HUES48 (cell line): ENCODE measurements around the gene DNASE1.
"Not testable (repeated sequence)": the region's sequence is repeated elsewhere in the genome, so short reads cannot be mapped to it uniquely, and the experiment has no call there.

Experiments used
- H3K27ac ChIP-seq: one replicate; pipeline ENCODE4 v1.7.0; 2013; ENCODE audit warnings: low read depth, low read length, inconsistent platforms
- H3K27me3 ChIP-seq: 2 replicates; pipeline ENCODE4 v1.6.1; 2013; ENCODE audit warnings: mild to moderate bottlenecking, low read length; ENCODE audit not compliant: control insufficient read depth, insufficient read depth
- H3K36me3 ChIP-seq: 2 replicates; pipeline ENCODE4 v1.6.1; 2013; ENCODE audit warnings: low read length; ENCODE audit not compliant: control insufficient read depth, insufficient read depth
- H3K4me1 ChIP-seq: 2 replicates; pipeline ENCODE4 v1.6.1; 2013; ENCODE audit warnings: mild to moderate bottlenecking, low read length; ENCODE audit not compliant: control insufficient read depth, insufficient read depth
- H3K4me3 ChIP-seq: 2 replicates; pipeline ENCODE4 v1.5.1; 2013; ENCODE audit warnings: mild to moderate bottlenecking, low read depth, low read length
- H3K9ac ChIP-seq: 2 replicates; pipeline ENCODE4 v1.6.1; 2013; ENCODE audit warnings: mild to moderate bottlenecking, low read depth, low read length, moderate library complexity
- H3K9me3 ChIP-seq: 2 replicates; pipeline ENCODE4 v1.6.1; 2013; ENCODE audit warnings: low read length; ENCODE audit not compliant: control insufficient read depth, insufficient read depth

Gene DNASE1

DNA sequence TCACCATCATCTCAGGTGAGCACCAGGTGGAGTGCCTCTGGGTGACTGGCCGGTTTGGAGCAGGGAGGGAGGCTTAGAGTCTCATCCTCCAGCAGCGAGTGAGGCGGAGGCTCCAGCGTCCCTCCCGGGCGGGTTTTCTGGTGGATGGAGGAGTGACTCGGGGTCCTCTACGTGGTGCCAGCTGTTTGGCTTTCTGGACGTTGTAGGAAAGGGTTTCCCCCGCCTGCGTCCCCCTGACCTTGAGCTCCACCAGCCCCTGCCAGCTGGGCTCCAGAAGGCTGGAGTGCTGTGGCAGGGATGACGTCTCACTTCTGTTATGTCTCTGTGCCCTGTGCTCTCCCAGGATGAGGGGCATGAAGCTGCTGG, 522 bp downstream of the DNASE1 start:
- no peak overlapping the region for H3K4me3 ChIP-seq
- no peak overlapping the region for H3K9ac ChIP-seq
- peaks cover 10% of the 10 kb centered on the region for H3K4me1 ChIP-seq
- peak overlapping the region; percentile 53 for H3K27ac ChIP-seq
- no peaks in the 10 kb centered on the region for H3K9me3 ChIP-seq
- H3K27me3 ChIP-seq, result no peaks in the 10 kb centered on the region
- peaks cover 73% of the 10 kb centered on the region for H3K36me3 ChIP-seq

DNA sequence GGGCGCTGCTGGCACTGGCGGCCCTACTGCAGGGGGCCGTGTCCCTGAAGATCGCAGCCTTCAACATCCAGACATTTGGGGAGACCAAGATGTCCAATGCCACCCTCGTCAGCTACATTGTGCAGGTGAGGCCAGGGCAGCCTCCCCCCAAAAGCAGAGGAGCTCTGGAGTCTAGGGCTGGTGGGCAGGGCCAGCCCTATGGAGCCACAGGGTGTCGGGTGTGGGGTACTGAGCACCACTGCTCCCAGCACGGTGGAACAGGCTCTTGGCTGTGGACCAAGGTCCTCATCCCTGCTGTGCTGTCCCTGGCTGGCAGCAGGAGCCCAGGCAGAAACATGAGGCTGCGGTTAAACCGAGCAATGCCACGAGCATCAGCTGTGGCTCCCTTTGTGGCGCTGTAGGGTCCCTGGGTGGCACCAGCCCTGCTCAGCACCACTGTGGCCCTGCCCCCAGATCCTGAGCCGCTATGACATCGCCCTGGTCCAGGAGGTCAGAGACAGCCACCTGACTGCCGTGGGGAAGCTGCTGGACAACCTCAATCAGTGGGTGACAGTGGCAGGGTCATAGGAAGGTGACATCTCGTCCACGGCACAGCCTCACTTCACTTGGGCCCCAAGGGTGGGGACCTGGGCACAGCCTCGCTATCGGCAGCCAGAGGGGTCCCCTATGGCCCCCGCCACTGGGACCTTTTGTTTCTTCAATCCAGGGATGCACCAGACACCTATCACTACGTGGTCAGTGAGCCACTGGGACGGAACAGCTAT, 1.1 kb downstream of the DNASE1 start:
- Histone ChIP-seq H3K4me1 (peaks cover 10% of the 10 kb centered on the region), H3K9ac (no peak overlapping the region), H3K27ac (no peak overlapping the region), H3K4me3 (no peak overlapping the region), H3K9me3 (no peaks in the 10 kb centered on the region), H3K36me3 (peaks cover 76% of the 10 kb centered on the region), H3K27me3 (no peaks in the 10 kb centered on the region)

DNA sequence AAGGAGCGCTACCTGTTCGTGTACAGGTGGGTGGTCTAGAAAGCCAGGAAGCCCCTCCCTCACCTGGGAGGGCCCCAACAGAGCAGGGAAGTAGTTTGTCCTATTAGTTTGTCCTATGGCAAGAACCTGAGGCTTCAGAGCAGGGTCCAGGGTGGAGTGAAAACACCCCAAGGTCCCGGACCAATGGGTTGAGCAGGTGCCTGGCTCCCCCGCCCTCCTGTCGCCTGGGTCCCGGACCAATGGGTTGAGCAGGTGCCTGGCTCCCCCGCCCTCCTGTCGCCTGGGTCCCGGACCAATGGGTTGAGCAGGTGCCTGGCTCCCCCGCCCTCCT, 1.6 kb downstream of the DNASE1 start:
- not testable (repeated sequence) for H3K27ac ChIP-seq, H3K27me3 ChIP-seq, H3K4me3 ChIP-seq, H3K9ac ChIP-seq, H3K9me3 ChIP-seq, H3K4me1 ChIP-seq
- peaks cover 81% of the 10 kb centered on the region for H3K36me3 ChIP-seq

DNA sequence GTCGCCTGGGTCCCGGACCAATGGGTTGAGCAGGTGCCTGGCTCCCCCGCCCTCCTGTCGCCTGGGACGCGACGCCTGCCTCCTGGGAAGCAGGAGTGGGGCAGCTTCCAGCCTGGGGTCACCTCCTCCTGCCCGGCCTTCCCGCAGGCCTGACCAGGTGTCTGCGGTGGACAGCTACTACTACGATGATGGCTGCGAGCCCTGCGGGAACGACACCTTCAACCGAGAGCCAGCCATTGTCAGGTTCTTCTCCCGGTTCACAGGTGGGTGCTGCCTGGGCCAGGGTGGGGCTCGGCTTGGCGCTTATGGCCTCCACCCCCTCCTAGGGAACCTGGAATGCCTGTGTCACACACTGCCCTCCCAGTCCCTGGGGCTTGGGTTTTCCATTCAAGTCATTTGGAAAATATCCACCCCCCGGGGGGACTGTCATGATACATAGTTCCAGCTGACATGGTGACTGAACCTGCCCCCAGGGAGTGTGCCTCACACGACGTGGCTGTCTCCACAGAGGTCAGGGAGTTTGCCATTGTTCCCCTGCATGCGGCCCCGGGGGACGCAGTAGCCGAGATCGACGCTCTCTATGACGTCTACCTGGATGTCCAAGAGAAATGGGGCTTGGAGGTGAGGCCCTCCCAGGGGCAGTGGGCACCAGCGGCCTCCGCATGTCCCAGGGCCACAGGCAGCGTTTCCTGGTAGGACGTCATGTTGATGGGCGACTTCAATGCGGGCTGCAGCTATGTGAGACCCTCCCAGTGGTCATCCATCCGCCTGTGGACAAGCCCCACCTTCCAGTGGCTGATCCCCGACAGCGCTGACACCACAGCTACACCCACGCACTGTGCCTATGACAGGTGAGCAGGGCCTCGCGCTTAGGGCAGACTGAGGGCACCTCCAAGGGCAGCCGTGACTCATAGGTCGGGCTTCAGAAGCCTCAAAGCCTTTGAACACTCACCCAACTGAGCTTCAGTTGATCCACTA, 2.3 kb downstream of the DNASE1 start:
- no peak overlapping the region for H3K27ac ChIP-seq
- H3K4me1 ChIP-seq, result peaks cover 10% of the 10 kb centered on the region
- no peaks in the 10 kb centered on the region for H3K9me3 ChIP-seq
- no peaks in the 10 kb centered on the region for H3K27me3 ChIP-seq
- no peak overlapping the region for H3K9ac ChIP-seq
- no peak overlapping the region for H3K4me3 ChIP-seq
- H3K36me3 ChIP-seq, result peaks cover 81% of the 10 kb centered on the region

DNA sequence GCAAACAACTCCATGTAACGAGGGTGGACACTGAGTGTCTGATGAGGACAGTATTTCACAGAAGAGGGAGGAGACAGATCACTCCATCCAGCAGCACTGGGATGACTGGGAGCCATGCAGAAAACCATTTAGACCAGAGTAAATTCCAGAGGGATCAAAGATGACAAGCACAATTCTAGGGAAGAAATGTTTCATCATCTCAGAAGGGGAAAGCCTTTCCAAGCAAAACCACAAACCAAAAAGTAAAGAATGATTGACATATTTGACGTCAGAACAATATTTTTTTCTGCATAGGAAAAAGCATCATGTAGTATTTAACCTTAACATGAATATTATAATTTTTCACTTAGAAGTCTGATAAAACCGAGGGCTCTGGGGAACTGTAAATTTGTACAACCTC, 4.8 kb downstream of the DNASE1 start:
- no peak overlapping the region for H3K27ac ChIP-seq
- peaks cover 95% of the 10 kb centered on the region for H3K36me3 ChIP-seq
- no peaks in the 10 kb centered on the region for H3K4me1 ChIP-seq
- no peak overlapping the region for H3K4me3 ChIP-seq
- H3K9me3 ChIP-seq, result no peaks in the 10 kb centered on the region
- no peaks in the 10 kb centered on the region for H3K27me3 ChIP-seq
- H3K9ac ChIP-seq, result no peak overlapping the region

DNA sequence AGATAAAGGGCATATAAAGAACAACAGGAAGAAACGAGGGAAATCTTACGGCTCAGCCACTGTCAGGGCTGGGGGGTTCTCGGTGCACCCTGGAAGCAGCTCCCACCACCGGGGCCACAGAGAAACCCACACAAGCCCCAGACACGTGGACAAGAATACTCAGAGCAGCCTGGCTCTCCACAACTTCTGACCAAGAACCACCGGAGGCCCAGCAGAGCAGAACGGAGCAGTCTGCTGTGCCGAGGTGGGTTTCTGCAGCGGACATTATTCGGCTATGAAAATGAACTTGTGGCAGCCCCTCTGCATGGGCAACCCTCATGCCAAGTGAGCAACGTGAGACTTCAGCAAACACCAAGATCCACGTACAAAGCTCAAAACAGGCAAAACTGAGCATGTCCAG, 6.8 kb downstream of the DNASE1 start:
- Histone ChIP-seq H3K27ac (no peak overlapping the region), H3K36me3 (peaks cover 97% of the 10 kb centered on the region), H3K9ac (no peak overlapping the region), H3K4me3 (no peak overlapping the region), H3K4me1 (no peaks in the 10 kb centered on the region), H3K27me3 (no peaks in the 10 kb centered on the region), H3K9me3 (no peaks in the 10 kb centered on the region)

DNA sequence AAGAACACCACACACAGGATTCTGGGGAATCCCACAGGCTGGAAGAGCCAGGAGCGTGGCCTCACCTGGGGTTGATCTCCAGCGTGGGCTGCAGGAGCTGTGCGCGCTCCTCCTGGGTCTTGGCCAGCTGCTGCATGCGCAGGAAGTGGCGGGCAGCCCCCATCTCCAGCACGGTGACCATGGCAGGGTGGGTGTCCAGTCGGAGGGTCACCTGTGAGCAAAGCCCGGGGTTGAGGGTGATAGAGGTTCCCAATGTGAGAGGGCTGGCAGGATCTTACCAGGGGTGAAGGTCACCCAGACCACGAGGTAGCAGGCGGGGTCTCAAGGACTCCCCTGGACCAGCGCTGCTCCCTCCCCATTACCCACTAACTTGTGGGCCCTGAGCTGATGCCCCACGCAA, 7.4 kb downstream of the DNASE1 start:
- Histone ChIP-seq H3K36me3 (peaks cover 95% of the 10 kb centered on the region), H3K4me1 (no peaks in the 10 kb centered on the region), H3K9ac (no peak overlapping the region), H3K27me3 (no peaks in the 10 kb centered on the region), H3K9me3 (no peaks in the 10 kb centered on the region), H3K27ac (no peak overlapping the region), H3K4me3 (no peak overlapping the region)

DNA sequence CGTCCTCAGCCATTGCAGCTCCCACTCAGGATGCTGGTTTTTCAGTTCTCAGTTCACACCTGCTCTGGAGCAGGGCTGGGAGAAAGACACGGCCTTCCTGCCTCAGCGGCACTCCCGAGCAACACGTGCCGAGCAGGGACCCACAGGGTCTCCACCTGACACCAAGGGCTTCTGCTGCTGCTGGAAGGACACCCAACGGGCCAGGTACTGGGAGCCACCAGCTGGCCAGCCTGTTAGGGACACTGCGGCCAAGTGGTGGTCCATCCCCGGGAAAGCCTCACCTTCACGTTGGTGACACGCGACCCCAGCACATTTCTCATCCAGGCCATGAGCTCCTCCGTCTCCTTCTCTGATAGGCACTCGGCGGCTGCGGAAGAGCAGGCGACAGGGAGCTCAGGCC, 8.1 kb downstream of the DNASE1 start:
- Histone ChIP-seq H3K4me3 (no peak overlapping the region), H3K4me1 (no peaks in the 10 kb centered on the region), H3K9ac (no peak overlapping the region), H3K36me3 (peaks cover 93% of the 10 kb centered on the region), H3K27ac (no peak overlapping the region), H3K27me3 (no peaks in the 10 kb centered on the region), H3K9me3 (no peaks in the 10 kb centered on the region)

DNA sequence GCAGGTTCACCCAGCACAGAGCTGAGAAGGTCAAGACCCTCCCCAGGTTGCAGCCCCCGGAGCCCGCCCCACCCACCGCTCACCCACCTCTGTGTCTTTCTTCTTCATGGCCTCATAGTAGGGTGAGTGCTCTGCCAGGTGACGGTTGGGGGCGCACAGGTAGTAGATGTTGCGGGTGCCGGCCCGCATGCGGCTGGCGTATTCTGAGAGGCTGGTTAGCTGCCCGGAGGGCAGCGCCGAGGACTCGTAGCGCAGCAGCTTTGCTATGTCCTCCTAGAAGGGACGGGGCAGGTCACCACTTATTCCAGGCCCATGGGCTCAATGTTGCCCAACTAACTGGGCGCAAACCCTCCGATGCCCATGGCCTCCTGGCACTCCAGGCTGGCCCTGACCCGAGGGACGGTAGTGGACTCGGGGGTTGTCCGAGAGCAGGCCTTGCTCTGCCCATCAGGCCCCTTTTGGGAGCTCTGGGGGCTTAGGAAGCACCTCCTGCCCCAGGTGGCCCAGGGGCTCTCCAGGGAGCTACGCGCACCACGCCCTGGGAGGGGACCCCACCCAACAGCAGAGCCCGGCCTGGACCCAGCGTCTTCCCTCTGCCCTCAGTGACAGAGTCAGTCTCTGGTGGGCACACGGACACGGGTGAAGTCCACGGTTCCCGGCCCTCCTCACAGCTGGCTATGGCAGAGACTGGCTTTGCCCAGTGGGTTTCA, 9.9 kb downstream of the DNASE1 start:
- no peak overlapping the region for H3K4me3 ChIP-seq
- H3K36me3 ChIP-seq, result peaks cover 86% of the 10 kb centered on the region
- no peak overlapping the region for H3K9ac ChIP-seq
- H3K27me3 ChIP-seq, result no peaks in the 10 kb centered on the region
- H3K9me3 ChIP-seq, result no peaks in the 10 kb centered on the region
- H3K27ac ChIP-seq, result no peak overlapping the region
- no peaks in the 10 kb centered on the region for H3K4me1 ChIP-seq

DNA sequence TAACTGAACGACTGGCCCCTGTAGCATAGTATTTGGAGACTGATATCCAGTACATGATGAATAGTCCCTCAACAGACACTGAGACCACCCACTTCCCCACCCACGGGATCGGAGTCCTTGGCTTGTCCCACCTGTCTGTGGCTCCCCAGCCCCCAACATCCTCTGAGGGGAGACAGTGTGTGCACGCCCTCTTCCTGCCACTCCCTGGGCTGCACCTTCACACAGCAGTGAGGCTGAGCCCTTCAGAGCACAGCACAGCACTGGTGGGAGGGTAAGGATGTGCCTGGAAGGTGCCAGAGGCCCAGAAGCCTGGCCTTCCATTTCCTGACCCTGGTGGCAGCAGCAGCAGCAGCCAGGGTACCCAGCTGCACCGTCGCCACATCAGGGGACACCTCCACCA, 11.0 kb downstream of the DNASE1 start:
- Histone ChIP-seq H3K27ac (no peak overlapping the region), H3K36me3 (peaks cover 76% of the 10 kb centered on the region), H3K9me3 (no peaks in the 10 kb centered on the region), H3K9ac (no peak overlapping the region), H3K4me1 (no peaks in the 10 kb centered on the region), H3K27me3 (no peaks in the 10 kb centered on the region), H3K4me3 (no peak overlapping the region)

DNA sequence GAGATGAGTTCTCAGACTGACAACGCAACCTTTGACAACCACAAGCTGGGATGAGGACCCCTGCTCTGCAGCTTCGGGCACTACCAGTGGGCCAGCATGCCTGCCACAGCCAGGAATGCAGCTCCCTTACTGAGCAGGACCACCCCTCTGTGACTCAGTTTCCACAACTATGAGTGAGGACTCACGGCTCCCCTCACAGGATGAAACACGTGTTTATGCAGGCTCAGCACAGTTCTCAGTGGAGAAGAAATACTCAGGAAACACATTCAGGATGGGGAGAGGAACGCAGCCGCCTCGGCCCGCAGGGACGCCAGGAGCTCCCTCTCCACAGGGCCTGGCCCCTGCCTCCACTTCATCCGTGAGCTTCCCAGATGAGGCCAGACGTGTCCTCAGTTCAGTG, 14.1 kb downstream of the DNASE1 start:
- Histone ChIP-seq H3K36me3 (peaks cover 74% of the 10 kb centered on the region), H3K27ac (no peak overlapping the region), H3K4me1 (no peaks in the 10 kb centered on the region), H3K4me3 (no peak overlapping the region), H3K9me3 (no peaks in the 10 kb centered on the region), H3K9ac (no peak overlapping the region), H3K27me3 (no peaks in the 10 kb centered on the region)
